Right lobe of liver (tissue), 4 donors: ENCODE measurements around the gene ARHGEF38.

ENCODE experiments used
- POLR2A ChIP-seq: fragments of 450-650 bp; IDR thresholded peaks from one replicate; pipeline ENCODE4 v1.6.1; 2017; ENCODE audit warnings: antibody characterized with exemption, mild to moderate bottlenecking
- TF ChIP-seq, protein P1 (sequence below), 4 donors: fragments of 200-600 bp in 3 of 4; fragments of 450-650 bp in 1 of 4; IDR thresholded peaks; one replicate each; pipeline versions ENCODE4 v1.5.1 to v1.8.0; 2016 to 2022; ENCODE audit warnings: antibody characterized with exemption in 4 of 4, mild to moderate bottlenecking in 2 of 4
- donor health status: DM: no; HTN: no; CAD: no.
- donor health status: DM: no; HTN: no; CAD: no.
- donor health status: DM: no; HTN: yes; CAD: no.

DNA sequence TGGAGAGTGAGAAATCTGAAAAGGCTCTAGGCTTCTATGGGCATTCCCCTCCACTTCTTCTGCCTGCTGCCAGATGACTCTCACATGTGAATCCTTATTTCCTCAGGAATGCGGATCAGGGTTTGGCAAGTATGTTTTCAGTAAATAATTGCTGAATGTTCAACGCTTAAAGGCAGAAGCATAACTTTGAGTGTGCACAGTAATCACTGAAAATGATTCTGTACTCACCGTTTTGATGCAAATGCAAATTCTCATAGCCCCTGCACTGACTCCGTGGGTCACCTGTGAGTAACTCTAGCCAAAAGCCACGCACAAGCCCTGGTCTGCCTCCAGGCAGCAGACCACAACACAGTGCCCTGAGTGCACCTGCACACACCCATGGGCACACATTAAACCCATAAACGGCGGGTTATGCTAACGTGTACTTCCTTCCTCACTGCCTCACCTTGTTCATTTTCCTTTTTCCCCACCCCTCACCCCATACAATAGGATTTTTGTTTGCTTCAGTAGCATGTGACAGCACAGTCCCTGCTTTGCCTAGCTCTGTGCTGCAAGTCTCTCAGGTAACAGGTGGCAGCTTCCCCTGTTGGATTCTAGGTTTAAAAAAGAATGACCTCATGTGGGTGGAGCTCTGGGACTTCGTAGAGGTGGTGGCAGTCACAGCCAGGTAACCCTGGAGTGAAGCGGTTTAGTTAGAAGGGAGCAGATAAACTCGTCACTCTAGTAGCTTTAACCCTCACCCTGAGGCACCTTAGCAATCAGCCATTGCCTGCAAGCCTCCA lies at the start of gene ARHGEF38:
- TF ChIP-seq, protein P1, sequence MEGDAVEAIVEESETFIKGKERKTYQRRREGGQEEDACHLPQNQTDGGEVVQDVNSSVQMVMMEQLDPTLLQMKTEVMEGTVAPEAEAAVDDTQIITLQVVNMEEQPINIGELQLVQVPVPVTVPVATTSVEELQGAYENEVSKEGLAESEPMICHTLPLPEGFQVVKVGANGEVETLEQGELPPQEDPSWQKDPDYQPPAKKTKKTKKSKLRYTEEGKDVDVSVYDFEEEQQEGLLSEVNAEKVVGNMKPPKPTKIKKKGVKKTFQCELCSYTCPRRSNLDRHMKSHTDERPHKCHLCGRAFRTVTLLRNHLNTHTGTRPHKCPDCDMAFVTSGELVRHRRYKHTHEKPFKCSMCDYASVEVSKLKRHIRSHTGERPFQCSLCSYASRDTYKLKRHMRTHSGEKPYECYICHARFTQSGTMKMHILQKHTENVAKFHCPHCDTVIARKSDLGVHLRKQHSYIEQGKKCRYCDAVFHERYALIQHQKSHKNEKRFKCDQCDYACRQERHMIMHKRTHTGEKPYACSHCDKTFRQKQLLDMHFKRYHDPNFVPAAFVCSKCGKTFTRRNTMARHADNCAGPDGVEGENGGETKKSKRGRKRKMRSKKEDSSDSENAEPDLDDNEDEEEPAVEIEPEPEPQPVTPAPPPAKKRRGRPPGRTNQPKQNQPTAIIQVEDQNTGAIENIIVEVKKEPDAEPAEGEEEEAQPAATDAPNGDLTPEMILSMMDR (IDR thresholded peaks at IDR 0.05) = no peak
- no peak for TF ChIP-seq POLR2A
